Astrocyte (in vitro differentiated cells and primary cell): ENCODE results near the gene CYP4F3. TPM values are rescaled to one million over a fixed set of nuclear protein-coding genes. Genes with fewer than 3 reads are reported as not detected.

ENCODE experiments used
- DNase-seq: peaks from one replicate; pipeline ENCODE4 v3.0.0-alpha.2; 2010; ENCODE audit warnings: low read depth
- FAIRE-seq: peaks from 2 replicates; lab custom pipeline; 2011; peaks lifted over from hg19 to GRCh38; lab: Jason Lieb, UNC
- H2AFZ ChIP-seq: 2 replicates; pipeline ENCODE4 v1.6.0; 2012; ENCODE audit warnings: low read depth, low read length, inconsistent platforms
- H3K27ac ChIP-seq: 2 replicates; pipeline ENCODE4 v1.5.1; 2011; ENCODE audit warnings: low read depth, low read length, inconsistent platforms
- H3K27me3 ChIP-seq: 2 replicates; pipeline ENCODE4 v1.6.0; 2011; ENCODE audit warnings: low read length, inconsistent platforms; ENCODE audit not compliant: insufficient read depth
- H3K36me3 ChIP-seq: 2 replicates; pipeline ENCODE4 v1.5.1; 2011; ENCODE audit warnings: low read length, inconsistent platforms; ENCODE audit not compliant: insufficient read depth
- H3K4me1 ChIP-seq: 2 replicates; pipeline ENCODE4 v1.5.1; 2011; ENCODE audit warnings: low read length, inconsistent platforms; ENCODE audit not compliant: insufficient read depth
- H3K4me2 ChIP-seq: 2 replicates; pipeline ENCODE4 v1.6.0; 2012; ENCODE audit warnings: low read length, inconsistent platforms
- H3K4me3 ChIP-seq: 2 replicates; pipeline ENCODE4 v1.5.1; 2011; ENCODE audit warnings: low read depth, mild to moderate bottlenecking, low read length, inconsistent platforms; ENCODE audit not compliant: insufficient read depth
- H3K79me2 ChIP-seq: 2 replicates; pipeline ENCODE4 v1.6.0; 2012; ENCODE audit warnings: mild to moderate bottlenecking, low read length, inconsistent platforms; ENCODE audit not compliant: insufficient read depth
- H3K9ac ChIP-seq: 2 replicates; pipeline ENCODE4 v1.6.0; 2012; ENCODE audit warnings: mild to moderate bottlenecking, low read length, inconsistent platforms
- H3K9me3 ChIP-seq: 2 replicates; pipeline ENCODE4 v1.5.1; 2012; ENCODE audit warnings: low read depth, mild to moderate bottlenecking, low read length, inconsistent platforms; ENCODE audit not compliant: insufficient read depth
- H4K20me1 ChIP-seq: 2 replicates; pipeline ENCODE4 v1.6.0; 2012; ENCODE audit warnings: low read length, inconsistent platforms; ENCODE audit not compliant: insufficient read depth
- H3K27ac Mint-ChIP-seq: one replicate; pipeline ENCODE4 v1.8.0; 2021; ENCODE audit warnings: mild to moderate bottlenecking, mixed read lengths; ENCODE audit not compliant: unreplicated experiment
- H3K27me3 Mint-ChIP-seq: one replicate; pipeline ENCODE4 v1.8.0; 2021; ENCODE audit warnings: low read depth, mixed read lengths; ENCODE audit not compliant: unreplicated experiment
- H3K36me3 Mint-ChIP-seq: one replicate; pipeline ENCODE4 v1.8.0; 2021; ENCODE audit warnings: low read depth, mixed read lengths; ENCODE audit not compliant: unreplicated experiment
- H3K4me1 Mint-ChIP-seq: one replicate; pipeline ENCODE4 v1.8.0; 2021; ENCODE audit warnings: low read depth, mixed read lengths; ENCODE audit not compliant: unreplicated experiment
- H3K4me3 Mint-ChIP-seq: one replicate; pipeline ENCODE4 v1.8.0; 2021; ENCODE audit warnings: mild to moderate bottlenecking, moderate library complexity, mixed read lengths; ENCODE audit not compliant: unreplicated experiment
- H3K9me3 Mint-ChIP-seq: one replicate; pipeline ENCODE4 v1.8.0; 2021; ENCODE audit warnings: mild to moderate bottlenecking, mixed read lengths; ENCODE audit not compliant: unreplicated experiment
- EZH2 ChIP-seq: IDR thresholded peaks from 2 replicates; pipeline ENCODE4 v1.6.1; 2012; ENCODE audit warnings: mild to moderate bottlenecking, low read length, inconsistent platforms; ENCODE audit not compliant: insufficient read depth
- total RNA-seq: library from RNA; stranded (reverse); gene quantifications from 2 replicates; pipeline ENCODE4 v1.2.1, GENCODE V29; 2021
- TF ChIP-seq, protein P1 (sequence below): IDR thresholded peaks from 2 replicates; pipeline ENCODE4 v1.5.1; 2011; ENCODE audit warnings: low read depth, mild to moderate bottlenecking, inconsistent platforms, low read length, moderate library complexity; ENCODE audit not compliant: insufficient read depth

The CYP4F3 gene
- total RNA-seq, 1 donor from 2014 or later = not detected

DNA sequence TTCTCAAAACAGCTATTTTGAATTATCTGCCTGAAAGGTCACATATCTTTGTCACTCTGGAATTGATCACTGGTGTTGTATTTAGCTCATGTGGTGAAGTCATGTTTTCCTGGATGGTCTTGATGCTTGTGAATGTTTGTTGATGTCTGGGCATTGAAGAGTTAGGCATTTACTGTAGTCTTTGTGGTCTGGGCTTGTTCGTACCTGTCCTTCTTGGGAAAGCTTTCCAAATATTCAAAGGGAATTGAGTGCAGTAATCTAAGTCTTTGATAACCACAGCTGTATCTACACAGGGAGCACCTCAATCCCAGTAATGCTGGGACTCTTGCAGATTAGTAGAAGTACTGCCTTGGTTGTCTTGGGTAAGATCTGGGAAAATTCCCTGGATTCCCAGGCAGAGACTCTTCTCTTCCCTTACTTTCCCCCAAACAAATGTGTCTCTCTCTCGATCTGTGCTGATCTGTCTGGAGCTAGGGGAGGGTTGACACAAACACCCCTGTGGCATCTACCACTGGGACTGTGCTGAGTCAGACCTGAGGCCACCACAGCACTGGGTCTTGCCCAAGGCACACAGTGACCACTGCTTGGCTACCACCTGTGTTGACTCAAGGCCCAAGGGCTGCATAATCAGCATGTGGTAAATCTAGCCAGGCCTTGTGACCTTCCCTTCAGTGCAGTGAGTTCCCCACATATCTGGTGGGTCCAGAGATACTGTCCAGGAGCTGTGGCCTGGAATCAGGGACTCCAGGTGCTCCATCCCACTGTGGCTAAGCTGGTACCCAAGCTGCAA is 5.5 kb upstream of the CYP4F3 start:
- H3K4me1 ChIP-seq = no peaks in the 10 kb centered on the region
- H4K20me1 ChIP-seq = no peaks in the 10 kb centered on the region
- TF ChIP-seq, protein P1, sequence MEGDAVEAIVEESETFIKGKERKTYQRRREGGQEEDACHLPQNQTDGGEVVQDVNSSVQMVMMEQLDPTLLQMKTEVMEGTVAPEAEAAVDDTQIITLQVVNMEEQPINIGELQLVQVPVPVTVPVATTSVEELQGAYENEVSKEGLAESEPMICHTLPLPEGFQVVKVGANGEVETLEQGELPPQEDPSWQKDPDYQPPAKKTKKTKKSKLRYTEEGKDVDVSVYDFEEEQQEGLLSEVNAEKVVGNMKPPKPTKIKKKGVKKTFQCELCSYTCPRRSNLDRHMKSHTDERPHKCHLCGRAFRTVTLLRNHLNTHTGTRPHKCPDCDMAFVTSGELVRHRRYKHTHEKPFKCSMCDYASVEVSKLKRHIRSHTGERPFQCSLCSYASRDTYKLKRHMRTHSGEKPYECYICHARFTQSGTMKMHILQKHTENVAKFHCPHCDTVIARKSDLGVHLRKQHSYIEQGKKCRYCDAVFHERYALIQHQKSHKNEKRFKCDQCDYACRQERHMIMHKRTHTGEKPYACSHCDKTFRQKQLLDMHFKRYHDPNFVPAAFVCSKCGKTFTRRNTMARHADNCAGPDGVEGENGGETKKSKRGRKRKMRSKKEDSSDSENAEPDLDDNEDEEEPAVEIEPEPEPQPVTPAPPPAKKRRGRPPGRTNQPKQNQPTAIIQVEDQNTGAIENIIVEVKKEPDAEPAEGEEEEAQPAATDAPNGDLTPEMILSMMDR = no peak
- no peak for TF ChIP-seq EZH2
- FAIRE-seq = no peak
- H3K9me3 ChIP-seq = no peaks in the 10 kb centered on the region
- Mint-ChIP-seq H3K9me3 (peaks cover 11% of the 10 kb centered on the region), H3K27ac (no peak overlapping the region), H3K4me1 (no peaks in the 10 kb centered on the region), H3K4me3 (no peak overlapping the region), H3K36me3 (no peaks in the 10 kb centered on the region), H3K27me3 (no peaks in the 10 kb centered on the region)
- no peak overlapping the region for H3K27ac ChIP-seq
- no peaks in the 10 kb centered on the region for H3K36me3 ChIP-seq
- DNase-seq = no peak
- no peaks in the 10 kb centered on the region for H3K79me2 ChIP-seq
- no peak overlapping the region for H3K4me3 ChIP-seq
- H3K9ac ChIP-seq = no peak overlapping the region
- no peaks in the 10 kb centered on the region for H3K27me3 ChIP-seq
- no peak overlapping the region for H3K4me2 ChIP-seq
- no peak overlapping the region for H2AFZ ChIP-seq

DNA sequence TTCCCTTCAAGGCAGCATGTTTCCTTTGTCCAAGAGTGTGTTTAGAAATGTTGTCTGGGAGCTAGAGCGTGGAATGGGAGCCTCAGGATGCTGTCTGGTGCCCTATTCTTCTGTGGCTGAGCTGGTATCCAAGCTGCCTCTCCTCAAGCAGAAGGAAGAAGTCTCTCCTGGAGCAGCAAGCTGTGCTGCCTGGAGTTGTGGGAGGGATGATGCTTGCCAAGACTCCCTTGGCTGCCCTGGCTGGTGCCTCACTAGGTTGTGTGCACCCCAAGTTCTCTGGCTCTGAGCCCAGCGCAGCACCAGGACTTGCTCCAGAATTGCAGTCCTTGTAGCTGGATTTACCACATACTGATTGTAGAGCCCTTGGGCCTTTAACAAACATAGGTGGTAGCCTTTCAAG is 4.7 kb upstream of the CYP4F3 start:
- Mint-ChIP-seq H3K4me1 (no peaks in the 10 kb centered on the region), H3K4me3 (no peak overlapping the region), H3K27me3 (no peaks in the 10 kb centered on the region), H3K36me3 (no peaks in the 10 kb centered on the region), H3K9me3 (peaks cover 13% of the 10 kb centered on the region), H3K27ac (no peak overlapping the region)
- TF ChIP-seq EZH2 = no peak
- TF ChIP-seq, protein P1 = no peak
- no peak for FAIRE-seq
- Histone ChIP-seq H3K36me3 (no peaks in the 10 kb centered on the region), H2AFZ (no peak overlapping the region), H3K27ac (no peak overlapping the region), H3K79me2 (no peaks in the 10 kb centered on the region), H3K27me3 (no peaks in the 10 kb centered on the region), H3K4me2 (no peak overlapping the region), H3K9me3 (peaks cover under 1% of the 10 kb centered on the region), H4K20me1 (no peaks in the 10 kb centered on the region), H3K4me3 (no peak overlapping the region), H3K4me1 (no peaks in the 10 kb centered on the region), H3K9ac (no peak overlapping the region)
- no peak for DNase-seq

DNA sequence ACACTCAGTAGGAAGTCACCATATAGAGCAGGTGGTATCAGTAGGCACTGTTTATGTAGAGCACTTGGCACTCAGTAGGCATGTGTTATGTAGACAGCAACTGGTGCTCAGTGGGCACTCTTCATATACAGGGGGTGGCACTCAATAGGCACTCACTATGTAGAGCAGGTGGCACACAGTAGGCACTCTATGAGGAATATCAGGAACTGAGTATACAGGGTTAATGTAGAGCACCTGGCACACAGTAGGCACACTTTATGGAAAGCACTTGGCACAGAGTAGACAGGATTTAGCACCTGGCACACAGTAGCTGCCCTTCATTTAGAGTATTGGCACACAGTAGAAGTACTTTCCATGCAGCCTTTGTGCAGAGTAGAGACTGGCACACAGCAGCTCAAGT is 1.1 kb upstream of the CYP4F3 start:
- H3K79me2 ChIP-seq = no peaks in the 10 kb centered on the region
- no peak for FAIRE-seq
- H3K9me3 Mint-ChIP-seq = peaks cover 19% of the 10 kb centered on the region
- H3K4me3 Mint-ChIP-seq = no peak overlapping the region
- DNase-seq = no peak
- H3K27me3 Mint-ChIP-seq = no peaks in the 10 kb centered on the region
- no peak overlapping the region for H3K27ac ChIP-seq
- no peak overlapping the region for H3K4me3 ChIP-seq
- H3K9me3 ChIP-seq = peaks cover 8% of the 10 kb centered on the region
- no peak overlapping the region for H3K9ac ChIP-seq
- H2AFZ ChIP-seq = no peak overlapping the region
- H4K20me1 ChIP-seq = no peaks in the 10 kb centered on the region
- H3K27me3 ChIP-seq = no peaks in the 10 kb centered on the region
- H3K36me3 ChIP-seq = no peaks in the 10 kb centered on the region
- H3K27ac Mint-ChIP-seq = no peak overlapping the region
- H3K36me3 Mint-ChIP-seq = no peaks in the 10 kb centered on the region
- H3K4me2 ChIP-seq = no peak overlapping the region
- no peaks in the 10 kb centered on the region for H3K4me1 ChIP-seq
- H3K4me1 Mint-ChIP-seq = no peaks in the 10 kb centered on the region
- TF ChIP-seq EZH2 = no peak
- TF ChIP-seq, protein P1 = no peak
